Measurements from ENCODE around the gene UGT1A6. TPM values are rescaled to one million over a fixed set of nuclear protein-coding genes. Genes with fewer than 3 reads are reported as not detected.
"Not testable (repeated sequence)": the region's sequence is repeated elsewhere in the genome, so short reads cannot be mapped to it uniquely, and the experiment has no call there.

UGT1A6 gene
- total RNA-seq, result 0.17 TPM in 1 of 3 replicates, not detected in the others
- long read RNA-seq, result 0 reads

- Mint-ChIP-seq H3K27ac (ENCODE audit: unreplicated experiment) (no peak within 1 kb of the TSS), H3K4me3 (ENCODE audit: unreplicated experiment) (no peak within 1 kb of the TSS), H3K27me3 (ENCODE audit: low read depth) (no peaks in the 10 kb centered on the region), H3K4me1 (ENCODE audit: low read depth) (no peaks in the 10 kb centered on the region), H3K9me3 (ENCODE audit: low read depth) (no peaks in the 10 kb centered on the region), H3K36me3 (ENCODE audit: low read depth) (no peaks in the 10 kb centered on the region)
- TF ChIP-seq, protein P1, sequence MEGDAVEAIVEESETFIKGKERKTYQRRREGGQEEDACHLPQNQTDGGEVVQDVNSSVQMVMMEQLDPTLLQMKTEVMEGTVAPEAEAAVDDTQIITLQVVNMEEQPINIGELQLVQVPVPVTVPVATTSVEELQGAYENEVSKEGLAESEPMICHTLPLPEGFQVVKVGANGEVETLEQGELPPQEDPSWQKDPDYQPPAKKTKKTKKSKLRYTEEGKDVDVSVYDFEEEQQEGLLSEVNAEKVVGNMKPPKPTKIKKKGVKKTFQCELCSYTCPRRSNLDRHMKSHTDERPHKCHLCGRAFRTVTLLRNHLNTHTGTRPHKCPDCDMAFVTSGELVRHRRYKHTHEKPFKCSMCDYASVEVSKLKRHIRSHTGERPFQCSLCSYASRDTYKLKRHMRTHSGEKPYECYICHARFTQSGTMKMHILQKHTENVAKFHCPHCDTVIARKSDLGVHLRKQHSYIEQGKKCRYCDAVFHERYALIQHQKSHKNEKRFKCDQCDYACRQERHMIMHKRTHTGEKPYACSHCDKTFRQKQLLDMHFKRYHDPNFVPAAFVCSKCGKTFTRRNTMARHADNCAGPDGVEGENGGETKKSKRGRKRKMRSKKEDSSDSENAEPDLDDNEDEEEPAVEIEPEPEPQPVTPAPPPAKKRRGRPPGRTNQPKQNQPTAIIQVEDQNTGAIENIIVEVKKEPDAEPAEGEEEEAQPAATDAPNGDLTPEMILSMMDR (IDR thresholded peaks at IDR 0.05), result no peak
- DNase-seq (ENCODE audit: low spot score), result no peak
These were observed at the start of gene UGT1A6 for GRCh38 chr2:233692648-233693047. Gene UGT1A6 (plus strand): TSS chr2:233692890. CDS start chr2:233693005, 115 bp downstream.

DNA sequence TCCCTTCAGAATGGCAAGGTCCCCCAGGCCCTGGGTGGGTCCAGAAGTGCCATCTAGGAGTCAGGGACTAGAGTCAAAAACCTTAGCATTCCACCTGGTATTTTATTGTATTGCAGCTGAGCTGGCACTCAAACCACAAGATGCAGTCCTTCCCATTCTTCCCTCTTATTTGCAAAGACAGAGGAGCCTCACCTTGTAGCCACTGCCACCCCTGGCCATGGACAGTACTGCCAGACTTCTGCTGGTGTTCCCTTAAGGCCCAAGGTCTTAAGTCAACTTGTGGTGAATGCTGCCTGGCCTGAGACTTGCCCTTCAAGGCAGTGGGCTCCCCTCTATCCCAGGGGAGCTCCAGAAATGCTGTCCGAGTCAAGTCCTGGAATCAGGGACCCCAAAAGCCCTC lies 49.6 kb upstream of the UGT1A6 start:
- no peak overlapping the region for H3K27ac Mint-ChIP-seq (ENCODE audit: unreplicated experiment)
- TF ChIP-seq, protein P1 (IDR thresholded peaks at IDR 0.05), result peak; percentile 31
- no peak overlapping the region for H3K4me3 Mint-ChIP-seq (ENCODE audit: unreplicated experiment)

DNA sequence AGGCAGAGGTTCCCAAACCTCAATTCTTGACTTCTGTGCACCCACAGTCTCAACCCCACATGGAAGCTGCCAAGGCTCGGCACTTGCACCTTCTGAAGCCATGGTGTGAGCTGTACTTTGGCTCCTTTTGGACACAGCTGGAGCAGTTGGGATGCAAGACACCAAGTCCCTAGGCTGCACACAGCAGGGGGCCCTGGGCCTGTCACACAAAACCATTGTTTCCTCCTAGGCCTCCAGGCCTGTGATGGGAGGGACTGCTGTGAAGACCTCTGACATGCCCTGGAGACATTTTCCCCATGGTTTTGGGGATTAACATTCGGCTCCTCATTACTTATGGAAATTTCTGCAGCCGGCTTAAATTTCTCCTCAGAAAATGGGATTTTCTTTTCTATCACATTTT lies 46.7 kb upstream of the UGT1A6 start:
- not testable (repeated sequence) for H3K27me3 Mint-ChIP-seq (ENCODE audit: low read depth); H3K36me3 Mint-ChIP-seq (ENCODE audit: low read depth); H3K4me1 Mint-ChIP-seq (ENCODE audit: low read depth); H3K4me3 Mint-ChIP-seq (ENCODE audit: unreplicated experiment); DNase-seq (ENCODE audit: low spot score); H3K27ac Mint-ChIP-seq (ENCODE audit: unreplicated experiment)
- H3K9me3 Mint-ChIP-seq (ENCODE audit: low read depth), result peaks cover 36% of the 10 kb centered on the region

More for the DNA sequence above, 49.6 kb upstream of the UGT1A6 start:
- DNase-seq (ENCODE audit: low spot score), result no peak
- Mint-ChIP-seq H3K27me3 (ENCODE audit: low read depth) (peaks cover 5% of the 10 kb centered on the region), H3K9me3 (ENCODE audit: low read depth) (peaks cover 36% of the 10 kb centered on the region), H3K36me3 (ENCODE audit: low read depth) (peaks cover 6% of the 10 kb centered on the region), H3K4me1 (ENCODE audit: low read depth) (no peaks in the 10 kb centered on the region)

- Mint-ChIP-seq H3K27ac (ENCODE audit: unreplicated experiment) (no peak overlapping the region), H3K36me3 (ENCODE audit: low read depth) (peaks cover 3% of the 10 kb centered on the region), H3K4me3 (ENCODE audit: unreplicated experiment) (no peak overlapping the region), H3K27me3 (ENCODE audit: low read depth) (peaks cover 16% of the 10 kb centered on the region), H3K4me1 (ENCODE audit: low read depth) (no peaks in the 10 kb centered on the region), H3K9me3 (ENCODE audit: low read depth) (peaks cover 16% of the 10 kb centered on the region)
- TF ChIP-seq, protein P1 (IDR thresholded peaks at IDR 0.05), result no peak
- DNase-seq (ENCODE audit: low spot score), result no peak
These were observed 41.7 kb upstream of the UGT1A6 start for GRCh38 chr2:233650981-233651380.

GRCh38 chr2:233651430-233651829 lies 41.3 kb upstream of the UGT1A6 start:
- TF ChIP-seq, protein P1 (IDR thresholded peaks at IDR 0.05), result no peak
- Mint-ChIP-seq H3K36me3 (ENCODE audit: low read depth) (peaks cover 3% of the 10 kb centered on the region), H3K9me3 (ENCODE audit: low read depth) (peaks cover 14% of the 10 kb centered on the region), H3K27me3 (ENCODE audit: low read depth) (peaks cover 16% of the 10 kb centered on the region), H3K27ac (ENCODE audit: unreplicated experiment) (no peak overlapping the region), H3K4me1 (ENCODE audit: low read depth) (no peaks in the 10 kb centered on the region), H3K4me3 (ENCODE audit: unreplicated experiment) (no peak overlapping the region)
- no peak for DNase-seq (ENCODE audit: low spot score)

DNA sequence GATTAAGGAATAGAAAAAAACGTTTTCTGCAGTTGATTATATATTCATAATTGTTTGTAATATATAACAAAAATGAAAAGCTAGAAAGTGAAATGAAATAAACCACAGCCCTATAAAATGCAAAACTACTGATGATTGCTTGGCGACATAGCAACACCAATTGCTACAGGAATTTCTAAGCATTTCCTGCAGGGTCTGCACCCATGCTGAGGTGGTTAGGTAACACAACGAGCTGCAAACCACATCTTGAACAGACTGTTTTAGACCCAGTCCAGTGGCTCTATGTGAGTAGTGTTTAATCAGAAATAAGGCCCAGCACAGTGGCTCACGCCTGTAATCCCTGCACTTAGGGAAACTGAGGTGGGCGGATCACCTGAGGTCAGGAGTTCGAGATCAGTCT lies 38.2 kb upstream of the UGT1A6 start:
- Mint-ChIP-seq H3K36me3 (ENCODE audit: low read depth) (no peaks in the 10 kb centered on the region), H3K27ac (ENCODE audit: unreplicated experiment) (no peak overlapping the region), H3K9me3 (ENCODE audit: low read depth) (no peaks in the 10 kb centered on the region), H3K4me3 (ENCODE audit: unreplicated experiment) (no peak overlapping the region), H3K4me1 (ENCODE audit: low read depth) (no peaks in the 10 kb centered on the region), H3K27me3 (ENCODE audit: low read depth) (peaks cover 12% of the 10 kb centered on the region)
- TF ChIP-seq, protein P1 (IDR thresholded peaks at IDR 0.05), result no peak
- no peak for DNase-seq (ENCODE audit: low spot score)
